GM18868 (cell line): ENCODE results near the gene DNAJB11.
A peak's percentile ranks its signal among the peaks of the same experiment; 100 is the strongest.
"Not testable (repeated sequence)": the region's sequence is repeated elsewhere in the genome, so short reads cannot be mapped to it uniquely, and the experiment has no call there.

Source experiments
- ATAC-seq: cut with Tn5 transposase; IDR thresholded peaks from one replicate; pipeline ENCODE4 v1.9.1; 2021; ENCODE audit warnings: mild to moderate bottlenecking, moderate library complexity; ENCODE audit not compliant: unreplicated experiment

Gene DNAJB11

DNA sequence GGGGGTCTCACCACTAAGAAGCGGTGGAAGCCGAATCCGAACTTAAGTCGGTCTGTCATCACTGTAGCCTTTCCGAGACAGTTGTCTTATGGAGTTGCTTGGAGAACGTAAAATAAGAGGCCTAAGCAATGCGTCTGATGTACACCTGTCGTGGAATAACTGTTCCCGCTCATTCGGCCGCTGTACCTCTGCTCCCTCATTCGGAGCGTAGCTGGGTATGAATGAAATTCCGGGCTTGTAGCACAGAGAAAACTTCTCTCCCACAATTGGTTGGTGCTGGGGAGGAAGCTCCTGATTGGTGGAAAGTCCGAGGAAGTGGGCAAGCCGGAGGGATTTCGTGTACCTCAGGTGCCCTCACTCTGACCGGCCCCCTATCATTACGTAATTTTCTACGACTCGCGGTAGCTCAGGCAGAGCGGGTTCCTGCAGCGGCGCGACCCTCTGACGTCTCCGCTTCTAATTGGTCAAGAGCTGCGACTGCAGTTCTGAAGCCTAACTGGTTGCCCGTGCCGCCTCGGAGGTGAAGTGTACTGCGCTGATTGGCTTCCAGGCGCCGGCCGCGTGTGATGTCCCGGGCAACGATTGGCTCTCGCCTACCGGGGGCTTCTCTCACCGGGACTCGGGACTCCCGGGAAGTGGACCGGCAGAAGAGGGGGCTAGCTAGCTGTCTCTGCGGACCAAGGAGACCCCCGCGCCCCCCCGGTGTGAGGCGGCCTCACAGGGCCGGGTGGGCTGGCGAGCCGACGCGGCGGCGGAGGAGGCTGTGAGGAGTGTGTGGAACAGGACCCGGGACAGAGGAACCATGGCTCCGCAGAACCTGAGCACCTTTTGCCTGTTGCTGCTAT is at the start of gene DNAJB11:
Gene DNAJB11 (plus strand): TSS at position 625 of the 845 bp plus-strand sequence. CDS start 178 bp downstream, at position 803.
- ATAC-seq: peak; percentile 88

DNA sequence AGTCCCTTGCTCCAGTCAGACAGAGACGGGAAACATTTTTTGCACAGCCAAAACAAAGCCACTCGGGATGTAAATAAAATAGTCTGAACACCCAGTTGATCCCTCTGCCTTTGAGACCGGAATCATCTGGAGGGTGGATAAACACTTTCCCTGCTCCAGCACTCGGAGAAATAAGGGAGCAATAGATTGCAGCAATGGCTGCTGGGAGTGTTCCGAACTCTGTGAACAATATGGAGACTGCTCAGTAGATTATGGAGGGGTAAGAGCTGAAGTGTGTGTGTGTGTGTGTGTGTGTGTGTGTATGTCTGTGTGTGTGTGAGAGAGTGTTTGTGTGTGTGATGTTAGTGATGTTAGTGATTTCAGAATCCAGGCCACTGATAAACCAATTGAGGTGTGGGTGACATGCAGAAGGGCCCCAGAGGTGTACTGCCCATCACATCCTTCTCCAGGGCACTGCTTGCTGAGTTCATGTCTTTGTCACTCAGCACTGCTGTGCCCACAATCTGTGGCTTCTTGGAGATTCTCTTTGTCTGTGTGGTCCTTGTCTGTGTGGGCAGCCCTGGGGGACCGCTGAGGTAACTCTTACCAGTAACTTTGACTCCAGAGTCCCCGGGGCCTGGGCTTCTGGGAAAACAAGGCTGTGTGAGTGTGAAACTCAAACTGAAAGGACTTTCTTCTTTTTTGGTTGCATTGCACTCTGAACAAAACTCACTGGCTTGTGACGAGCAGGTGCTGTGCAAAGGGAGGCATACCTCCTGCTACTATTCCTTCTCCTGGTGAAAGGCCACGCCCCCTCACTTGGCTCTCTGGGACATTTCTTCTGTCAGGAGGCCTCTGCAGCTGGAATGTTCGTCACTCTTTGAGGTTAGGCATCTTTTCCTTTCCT is 49.3 kb upstream of the DNAJB11 start:
- ATAC-seq: peak; percentile 63

DNA sequence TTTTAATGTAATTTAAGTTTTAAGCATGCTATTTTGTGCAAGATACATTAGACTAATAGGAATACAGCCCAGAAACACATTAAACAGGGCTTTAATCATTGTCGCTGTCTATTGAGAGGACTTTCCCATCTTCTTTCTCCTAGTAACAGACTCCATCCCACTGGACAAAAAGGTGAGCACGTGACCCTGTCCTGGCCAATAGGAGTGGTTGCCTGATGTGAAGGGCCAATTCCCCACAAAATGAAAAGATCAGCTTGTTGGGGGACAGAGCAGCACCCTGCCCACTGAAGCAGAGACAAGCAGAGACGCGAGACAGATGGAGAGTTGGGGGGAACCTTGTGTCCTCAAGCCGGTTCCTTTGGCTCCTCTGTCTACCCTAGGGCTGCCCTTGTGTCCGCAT is 47.5 kb upstream of the DNAJB11 start:
- no peak for ATAC-seq

DNA sequence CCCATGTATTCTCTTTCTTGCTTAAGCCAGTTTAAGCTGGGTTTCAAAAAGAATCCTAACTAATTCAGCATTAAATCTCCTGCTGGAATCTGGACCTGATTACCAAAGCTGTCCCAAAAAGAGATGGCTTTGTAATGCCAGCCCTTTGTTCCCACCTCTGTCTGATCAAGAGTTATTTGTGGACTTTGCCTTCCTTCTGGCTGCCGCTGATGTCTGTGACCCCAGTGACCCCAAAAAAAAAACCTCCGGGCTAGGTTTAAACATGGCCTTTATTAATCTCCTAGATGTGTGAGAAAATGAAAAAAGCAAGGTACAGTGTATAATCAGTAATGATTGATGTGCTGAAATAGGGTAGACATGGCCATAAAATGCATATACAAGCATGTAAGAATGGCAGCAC is 47.1 kb upstream of the DNAJB11 start:
- ATAC-seq: no peak

DNA sequence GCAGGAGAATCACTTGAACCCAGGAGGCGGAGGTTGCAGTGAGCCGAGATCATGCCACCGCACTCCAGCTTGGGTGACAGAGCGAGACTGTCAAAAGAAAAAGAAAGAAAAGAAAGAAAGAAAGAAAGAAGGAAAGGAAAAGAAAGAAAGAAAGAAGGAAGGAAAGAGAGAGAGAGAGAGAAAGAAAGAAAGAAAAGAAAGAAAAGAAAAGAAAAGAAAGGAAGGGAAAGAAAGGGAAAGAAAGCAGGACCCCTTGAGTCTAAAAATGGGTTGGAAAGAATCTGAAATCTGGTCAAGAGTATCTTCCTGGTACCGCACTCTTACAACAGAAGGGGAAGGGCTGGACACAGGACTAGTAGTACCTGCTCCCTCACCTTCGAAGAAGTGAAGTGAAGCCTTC is 45.9 kb upstream of the DNAJB11 start:
- no peak for ATAC-seq

DNA sequence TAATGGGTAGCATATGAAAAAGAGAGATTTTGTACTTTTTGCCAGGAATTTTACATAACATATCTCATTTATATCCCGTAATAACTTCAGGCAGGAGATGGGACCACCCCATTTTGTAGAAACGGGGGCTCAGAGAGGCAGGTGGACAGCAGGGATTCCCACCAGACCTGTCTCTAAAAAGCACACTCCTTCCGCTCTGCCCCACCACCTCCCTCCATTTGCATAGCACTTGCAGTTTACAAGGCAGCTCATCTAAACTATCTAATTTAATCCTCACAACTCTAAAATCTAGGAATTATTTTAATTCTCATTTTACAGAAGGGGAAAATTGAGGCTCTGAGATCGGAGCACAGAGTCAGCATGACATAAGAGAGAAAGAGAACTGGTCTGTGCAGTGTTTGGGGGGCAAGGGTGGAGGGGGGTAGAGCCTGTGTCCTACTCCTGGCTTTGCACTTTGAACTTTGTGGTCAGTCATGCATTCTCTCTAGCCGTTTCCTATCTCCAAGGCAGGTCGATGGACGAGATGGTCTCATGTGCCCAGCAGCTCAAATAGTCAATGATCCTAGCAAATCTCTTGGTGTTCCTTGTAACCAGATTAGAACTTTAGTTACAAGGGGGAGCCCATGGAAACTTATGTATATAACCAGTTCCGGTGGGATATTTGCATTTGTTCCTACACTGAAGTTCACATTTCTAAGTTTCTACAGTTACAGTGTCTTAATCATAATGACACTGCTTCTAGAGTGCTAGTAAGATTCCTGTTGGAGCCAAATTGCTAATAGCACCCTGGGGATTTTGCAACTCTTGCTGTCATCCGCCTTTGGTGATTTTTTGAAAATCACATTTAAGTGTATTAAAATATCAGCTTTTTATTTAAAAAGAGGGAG is 44.9 kb upstream of the DNAJB11 start:
- no peak for ATAC-seq

DNA sequence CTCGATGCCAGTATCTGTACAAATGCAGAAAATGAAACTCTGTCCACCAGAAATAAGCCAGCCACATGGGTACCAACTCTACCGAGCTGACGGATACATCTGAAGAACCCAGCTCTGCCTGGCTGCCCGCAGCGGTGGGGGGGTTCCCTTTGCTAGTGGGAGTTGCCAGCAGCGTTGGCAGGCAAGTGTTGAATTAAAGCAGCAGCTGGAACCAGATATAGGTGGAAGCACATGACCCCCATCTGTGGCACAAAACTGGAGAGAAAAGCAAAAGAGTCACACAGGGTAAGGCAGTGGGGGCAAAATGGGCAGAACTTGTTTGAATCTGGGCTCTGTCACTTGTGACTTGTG is 44.3 kb upstream of the DNAJB11 start:
- ATAC-seq: peak; percentile 41

DNA sequence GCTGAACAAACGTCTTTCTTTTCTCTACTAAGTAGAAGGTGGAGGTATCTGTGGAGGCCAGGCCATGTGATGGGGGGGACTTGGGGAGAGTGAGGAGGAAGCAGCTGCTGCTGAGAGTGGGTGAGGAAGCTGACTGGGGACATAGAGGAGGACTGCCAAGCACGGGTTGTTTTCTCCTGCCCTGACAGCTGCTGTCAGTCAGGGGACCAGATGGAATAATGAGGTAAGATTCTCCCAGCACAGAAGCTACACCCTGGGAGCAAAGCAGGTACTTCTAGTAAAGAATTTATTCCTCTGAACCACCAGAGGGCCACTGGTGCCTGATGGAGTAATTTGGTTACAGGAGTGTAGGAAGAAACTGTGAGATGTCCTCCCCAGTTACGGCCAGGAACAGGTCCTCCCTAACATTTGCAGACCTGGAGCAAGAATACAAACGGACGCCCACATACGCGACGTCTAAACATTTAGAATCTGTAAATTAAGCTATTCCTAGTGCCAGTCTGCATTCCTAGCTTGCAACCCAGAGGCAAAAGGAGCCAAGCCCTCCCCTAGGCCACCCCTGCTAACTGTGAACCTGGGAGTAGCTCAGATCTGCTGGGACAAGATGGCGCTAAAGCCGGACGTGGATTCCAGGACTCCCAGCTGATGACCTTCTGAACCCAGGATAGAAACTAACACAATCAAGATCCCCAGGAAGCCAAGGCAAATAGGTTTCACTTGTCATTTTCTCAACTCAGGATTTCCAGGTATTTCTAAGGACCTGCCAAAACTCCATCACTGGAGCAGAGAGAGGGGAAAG is 41.1 kb upstream of the DNAJB11 start:
- no peak for ATAC-seq

DNA sequence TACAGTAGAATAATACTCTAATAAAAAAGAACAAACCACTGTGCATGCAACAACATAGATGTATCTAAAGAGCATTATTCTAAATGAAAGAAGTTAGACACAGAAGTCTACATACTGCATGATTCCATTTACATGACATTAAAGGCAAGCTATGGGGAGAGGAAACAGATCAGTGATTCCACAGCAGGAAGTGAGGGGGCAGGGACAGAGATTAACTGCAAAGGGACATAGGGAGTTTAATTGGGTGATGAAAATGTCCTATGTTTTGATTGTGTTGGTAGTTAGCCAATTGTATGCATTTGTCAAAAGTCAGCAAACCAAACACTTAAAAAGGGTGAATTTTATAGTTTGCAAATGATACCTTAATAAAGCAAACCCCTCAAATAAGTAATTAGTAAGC is 40.1 kb upstream of the DNAJB11 start:
- ATAC-seq: no peak

DNA sequence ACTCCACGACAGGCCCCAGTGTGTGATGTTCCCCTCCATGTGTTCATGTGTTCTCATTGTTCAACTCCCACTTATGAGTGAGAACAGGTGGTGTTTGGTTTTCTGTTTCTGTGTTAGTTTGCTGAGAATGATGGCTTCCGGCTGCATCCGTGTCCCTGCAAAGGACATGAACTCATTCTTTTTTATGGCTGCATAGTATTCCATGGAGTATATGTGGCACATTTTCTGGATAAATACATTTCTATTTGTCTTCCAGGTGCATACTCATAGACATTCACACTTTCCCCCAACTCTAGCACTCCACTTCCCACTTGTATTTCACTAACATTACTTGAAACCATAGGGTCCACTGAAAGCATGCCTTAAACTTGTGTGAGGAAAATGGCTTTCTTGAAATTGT is 38.8 kb upstream of the DNAJB11 start:
- not testable (repeated sequence) for ATAC-seq

DNA sequence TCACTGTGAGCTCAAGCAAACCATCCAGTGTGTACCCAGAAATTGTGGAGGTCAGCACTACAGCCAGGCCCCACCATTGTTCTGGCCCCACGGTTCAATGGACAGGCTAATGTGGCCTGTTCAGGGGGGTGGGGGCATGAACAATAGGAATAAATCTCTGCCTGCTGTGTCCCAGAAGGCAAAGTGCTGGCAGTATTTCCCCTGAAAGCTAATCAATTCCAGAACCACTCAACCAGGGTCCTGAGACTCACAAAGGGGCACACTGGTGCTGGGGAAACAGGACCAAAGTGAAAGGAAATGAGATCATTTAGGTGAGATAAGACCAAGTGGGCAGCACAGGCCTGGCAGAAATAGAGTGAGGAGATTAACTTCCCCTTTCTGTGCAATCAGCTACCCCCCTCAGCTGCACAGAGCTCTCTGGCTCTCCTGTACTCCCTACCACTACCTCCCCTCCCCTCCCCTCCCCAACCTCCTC is 37.9 kb upstream of the DNAJB11 start:
- peak; percentile 61 for ATAC-seq

DNA sequence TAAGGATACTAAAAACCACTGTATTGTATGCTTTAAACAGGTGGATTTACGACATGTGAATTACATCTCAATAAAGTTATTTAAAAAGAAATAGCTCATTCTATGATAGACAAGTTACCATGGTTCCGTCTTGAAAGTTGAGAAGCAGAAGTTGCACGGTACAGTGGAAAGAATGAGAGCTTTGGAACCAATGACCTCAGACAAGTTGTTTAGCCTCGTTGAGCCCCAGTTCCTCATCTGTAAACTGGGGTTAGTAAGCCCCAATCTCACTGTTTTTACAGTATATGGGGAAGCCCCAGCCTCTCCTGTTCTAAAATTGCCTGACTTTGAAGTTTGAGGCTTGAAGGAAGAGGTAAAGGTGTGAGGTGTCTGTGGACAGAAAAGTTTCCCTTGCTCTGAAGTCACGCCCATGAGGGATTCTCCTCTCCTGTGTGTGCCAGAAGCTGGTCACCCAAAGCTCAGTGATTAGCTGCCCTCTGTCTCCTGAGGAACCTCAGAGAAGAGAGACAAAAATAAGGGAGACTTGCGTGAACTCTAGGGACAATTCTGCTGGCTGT is 36.3 kb upstream of the DNAJB11 start:
- peak; percentile 82 for ATAC-seq

DNA sequence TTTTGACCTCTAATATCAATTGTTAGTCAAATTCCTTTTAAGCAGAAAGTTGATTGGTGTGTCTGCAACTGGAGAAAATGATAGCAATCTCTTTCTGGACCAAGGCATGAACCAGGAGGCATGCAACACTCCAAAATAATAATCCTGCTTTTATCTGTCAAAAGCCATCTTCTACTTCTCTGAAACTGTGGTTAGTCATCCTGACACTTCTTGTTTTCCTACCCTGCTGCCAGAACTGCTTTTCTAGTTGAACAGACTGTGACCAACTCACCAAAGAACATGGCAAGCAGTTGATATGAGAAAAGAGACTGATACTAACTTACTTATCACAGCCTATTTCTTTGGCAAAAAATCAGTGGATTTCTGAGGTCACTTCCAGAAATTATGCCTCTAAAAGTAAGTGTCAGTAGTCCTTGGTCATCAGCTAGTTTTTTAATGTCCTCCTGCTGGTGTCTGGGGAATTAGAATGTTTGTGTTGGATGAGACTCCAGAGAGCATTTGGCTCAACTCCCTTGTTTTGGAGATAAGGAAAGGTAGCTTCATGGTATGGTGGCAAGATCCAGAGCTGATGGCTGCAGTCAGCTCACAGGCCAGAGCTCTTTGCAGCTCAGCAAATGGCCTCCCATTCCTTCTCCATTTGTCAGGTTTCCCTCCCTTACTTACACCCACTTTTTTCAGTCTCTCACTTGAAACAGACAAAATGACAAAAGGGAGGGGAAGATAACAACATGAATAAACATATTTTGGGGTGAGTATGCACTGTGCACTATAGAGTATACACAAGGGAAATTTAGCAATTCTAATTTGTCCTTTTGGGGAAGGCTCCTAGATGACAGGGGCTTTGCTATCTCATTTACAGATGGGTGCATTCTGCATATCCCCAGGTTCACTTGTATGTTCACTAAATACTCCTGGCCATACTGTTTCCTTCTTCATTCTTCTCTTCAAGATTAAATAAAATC is 33.4 kb upstream of the DNAJB11 start:
- no peak for ATAC-seq

DNA sequence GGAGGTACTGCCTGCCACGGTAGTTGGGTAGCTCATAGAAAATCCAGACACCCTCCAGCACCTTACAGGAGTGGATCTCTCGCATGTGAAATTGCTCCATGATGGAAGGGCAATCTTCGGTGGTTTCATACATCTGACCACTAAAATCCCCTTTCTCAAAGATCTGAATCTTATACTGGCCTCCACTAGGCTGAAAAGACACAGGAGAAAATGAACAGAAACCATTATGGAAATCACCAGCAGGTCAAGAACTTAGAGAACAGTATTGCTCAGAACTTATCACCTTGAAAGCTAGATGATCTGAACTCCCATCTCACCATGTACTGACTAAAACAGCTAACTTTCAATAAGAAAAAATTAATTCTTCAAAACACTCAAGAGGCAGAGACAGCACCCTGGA is 31.7 kb upstream of the DNAJB11 start:
- ATAC-seq: no peak

DNA sequence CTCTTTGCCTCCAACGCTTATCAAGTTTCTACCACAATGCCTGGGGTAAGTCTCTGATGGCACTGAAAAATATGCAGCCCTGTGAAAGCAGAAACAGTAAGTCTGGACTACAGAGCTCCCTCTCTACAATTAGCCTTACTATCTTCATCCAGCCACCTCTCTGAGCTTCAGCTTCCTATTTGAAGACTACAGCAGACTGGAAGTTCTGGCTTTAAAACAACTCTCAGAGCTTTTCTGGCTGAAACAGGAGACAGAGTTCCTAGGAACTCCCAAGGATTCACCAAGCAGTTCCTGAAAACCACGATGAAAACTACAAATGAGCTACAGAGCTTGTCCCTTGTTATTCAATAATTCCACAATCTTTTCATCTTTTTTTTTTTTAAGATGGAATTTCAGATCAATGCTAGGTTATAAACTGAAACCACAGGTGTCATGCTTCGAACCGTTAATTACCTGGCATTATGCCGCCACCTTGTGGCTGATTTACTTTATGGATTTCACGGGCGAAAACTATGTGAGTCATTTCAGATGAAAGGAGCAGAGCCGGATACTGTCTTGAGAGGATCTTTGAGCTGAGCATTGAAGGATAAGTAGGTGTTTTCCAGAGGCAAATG is 30.2 kb upstream of the DNAJB11 start:
- peak; percentile 50 for ATAC-seq

DNA sequence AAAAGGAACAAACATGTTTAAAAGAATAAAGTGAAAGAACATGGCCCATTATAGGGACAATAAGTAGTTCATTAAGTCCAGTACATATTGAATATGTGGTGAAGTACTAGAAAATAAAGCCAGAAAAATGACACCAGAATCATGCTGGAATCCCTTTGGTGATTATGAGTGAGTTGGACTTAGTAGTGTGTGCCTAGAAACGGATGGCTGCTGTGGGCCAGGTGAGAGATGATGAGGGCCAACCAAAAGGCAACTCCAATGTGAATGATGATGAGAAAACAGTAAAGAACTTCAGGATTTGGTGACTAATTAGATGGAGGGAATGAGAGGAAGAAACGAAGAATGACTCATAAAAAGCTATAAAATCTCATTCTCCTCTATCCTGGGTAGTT is 29.7 kb upstream of the DNAJB11 start:
- ATAC-seq: peak; percentile 2

DNA sequence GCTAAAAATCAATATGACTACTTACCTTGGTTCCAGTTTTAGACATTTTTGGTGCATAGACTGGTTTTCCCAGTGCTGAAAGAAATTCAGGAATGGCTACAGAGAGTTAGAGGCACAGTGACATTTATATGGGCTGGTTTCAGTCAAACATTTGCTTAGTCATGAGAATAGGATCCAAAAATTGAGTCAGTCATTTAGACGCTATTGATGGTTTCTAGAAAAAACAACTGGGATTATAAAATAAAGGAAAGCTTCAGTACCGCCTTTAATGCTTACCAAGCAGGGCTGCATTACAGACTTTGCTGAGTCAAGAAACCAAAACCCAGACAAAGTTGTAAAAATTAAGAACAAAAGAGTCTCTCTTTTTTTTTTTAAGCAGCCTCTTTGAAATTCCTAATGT is 26.2 kb upstream of the DNAJB11 start, which contains the start of gene CRYGS:
Gene CRYGS (minus strand): TSS at position 100 of the 400 bp plus-strand sequence. CDS start 54 bp downstream, at position 46.
- no peak for ATAC-seq

DNA sequence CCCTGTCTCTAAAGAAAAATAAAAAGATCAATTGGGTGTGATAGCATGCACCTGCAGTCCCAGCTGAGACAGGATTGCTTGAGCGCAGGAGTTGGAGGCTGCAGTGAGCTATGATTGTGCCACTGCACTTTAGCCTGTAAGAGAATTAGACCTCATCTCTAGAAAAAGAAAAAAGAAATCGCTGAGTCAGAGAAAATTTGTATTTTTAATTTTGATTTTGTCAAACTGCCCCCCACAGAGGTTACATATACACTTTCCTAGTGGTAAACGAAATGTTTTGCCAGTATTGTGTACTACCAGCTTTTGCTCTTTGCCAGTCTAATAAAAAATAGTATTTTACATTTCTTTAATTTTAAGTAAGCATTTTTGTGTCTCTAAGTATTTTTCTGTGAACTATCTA is 21.0 kb upstream of the DNAJB11 start:
- ATAC-seq: no peak
